Smooth muscle cell of the pulmonary artery (primary cell): ENCODE results near the gene NSMCE1. TPM values are rescaled to one million over a fixed set of nuclear protein-coding genes. Genes with fewer than 3 reads are reported as not detected.

ENCODE experiments used
- total RNA-seq: library from RNA; depleted of rRNA; stranded (reverse); fragments of >200 nt; gene quantifications from 2 replicates; pipeline ENCODE4 v1.2.3, GENCODE V29; 2014

Gene NSMCE1
- 72.1 and 79.5 TPM in 2 replicates for total RNA-seq

GRCh38 chr16:27268376-27269299 lies at the start of gene NSMCE1:
Gene NSMCE1, minus strand, starts transcription at chr16:27268772. Its CDS starts 11,202 bp downstream, at chr16:27257570.

GRCh38 chr16:27313422-27314160 lies 45.0 kb upstream of the NSMCE1 start, which contains the start of gene IL4R:
Gene IL4R, plus strand, starts transcription at chr16:27313974. Its CDS starts 26,230 bp downstream, at chr16:27340204.

GRCh38 chr16:27203507-27204311 lies 64.9 kb downstream of the NSMCE1 start, which contains the start of gene KDM8:
Gene KDM8, plus strand, starts transcription at chr16:27203526. Its CDS starts 6,598 bp downstream, at chr16:27210124.

Other genes starting within 250 kb of the NSMCE1 start
- gene C16orf82, start 201.8 kb downstream of the NSMCE1 start, total RNA-seq, result not detected in 2 replicates
- 2.7 and 3.9 TPM in 2 replicates for gene KDM8, start 65.2 kb downstream of the NSMCE1 start, total RNA-seq
- gene IL4R, start 45.2 kb upstream of the NSMCE1 start, total RNA-seq, result 40.3 and 76.6 TPM in 2 replicates
- 1.2 and 2.2 TPM in 2 replicates for gene IL21R, start 133.4 kb upstream of the NSMCE1 start, total RNA-seq